DOHH2 (cell line): ENCODE data around the gene ZNF134.

ENCODE experiments used
- H3F3A ChIP-seq: fragments of 200-600 bp; sonication (generic), shearing (Covaris generic); 2 replicates; pipeline ENCODE4 v1.6.0; 2016; ENCODE audit warnings: antibody characterized with exemption, mild to moderate bottlenecking; ENCODE audit not compliant: control insufficient read depth, insufficient read depth
- H3K27ac ChIP-seq: fragments of 200-600 bp; sonication (generic); 2 replicates; pipeline ENCODE4 v1.5.1; 2014; ENCODE audit warnings: low read depth, mild to moderate bottlenecking, low read length, moderate library complexity
- H3K27me3 ChIP-seq: fragments of 200-600 bp; sonication (generic); 2 replicates; pipeline ENCODE4 v1.6.1; 2014; ENCODE audit warnings: mild to moderate bottlenecking, low read length, mixed read lengths; ENCODE audit not compliant: control insufficient read depth
- H3K36me3 ChIP-seq: fragments of 200-600 bp; sonication (generic); 2 replicates; pipeline ENCODE4 v1.6.1; 2014; ENCODE audit warnings: mild to moderate bottlenecking, low read length, moderate library complexity, mixed read lengths; ENCODE audit not compliant: control insufficient read depth
- H3K4me1 ChIP-seq: fragments of 200-600 bp; sonication (generic); 2 replicates; pipeline ENCODE4 v1.6.1; 2014; ENCODE audit warnings: mild to moderate bottlenecking, low read length, mixed read lengths; ENCODE audit not compliant: control insufficient read depth
- H3K4me2 ChIP-seq: fragments of 200-600 bp; sonication (generic); 2 replicates; pipeline ENCODE4 v1.6.0; 2014; ENCODE audit warnings: mild to moderate bottlenecking, low read length, moderate library complexity
- H3K4me3 ChIP-seq: fragments of 200-600 bp; sonication (generic); 2 replicates; pipeline ENCODE4 v1.5.1; 2014; ENCODE audit warnings: mild to moderate bottlenecking, low read length, mixed read lengths
- H3K79me2 ChIP-seq: fragments of 200-600 bp; sonication (generic); 2 replicates; pipeline ENCODE4 v1.6.1; 2014; ENCODE audit warnings: mild to moderate bottlenecking, low read length, mixed read lengths; ENCODE audit not compliant: control insufficient read depth
- H3K9me2 ChIP-seq: fragments of 200-600 bp; sonication (generic); replicated peaks from 2 replicates; pipeline ENCODE4 v1.6.1; 2014; ENCODE audit warnings: mild to moderate bottlenecking, low read length, mixed read lengths; ENCODE audit not compliant: control insufficient read depth
- H3K9me3 ChIP-seq: fragments of 200-600 bp; sonication (generic); 2 replicates; pipeline ENCODE4 v1.6.1; 2014; ENCODE audit warnings: antibody characterized with exemption, low read length, mixed read lengths; ENCODE audit not compliant: control insufficient read depth, insufficient read depth
- H4K20me1 ChIP-seq: fragments of 200-600 bp; sonication (generic); 2 replicates; pipeline ENCODE4 v1.6.0; 2014; ENCODE audit warnings: low read depth, mild to moderate bottlenecking, antibody characterized with exemption, low read length, moderate library complexity; ENCODE audit not compliant: control insufficient read depth, insufficient read depth
- EZH2phosphoT487 ChIP-seq: fragments of 200-600 bp; sonication (generic); IDR thresholded peaks from 2 replicates; pipeline ENCODE4 v1.6.1; 2017; ENCODE audit warnings: borderline replicate concordance, mild to moderate bottlenecking, antibody characterized with exemption, low read length, moderate library complexity, mixed read lengths
- TF ChIP-seq, protein P1 (sequence below): fragments of 200-600 bp; sonication (generic); IDR thresholded peaks from one replicate; pipeline ENCODE4 v1.5.1; 2014; ENCODE audit warnings: antibody characterized with exemption, mild to moderate bottlenecking, low read depth, low read length; ENCODE audit not compliant: poor library complexity, severe bottlenecking

Gene ZNF134

DNA sequence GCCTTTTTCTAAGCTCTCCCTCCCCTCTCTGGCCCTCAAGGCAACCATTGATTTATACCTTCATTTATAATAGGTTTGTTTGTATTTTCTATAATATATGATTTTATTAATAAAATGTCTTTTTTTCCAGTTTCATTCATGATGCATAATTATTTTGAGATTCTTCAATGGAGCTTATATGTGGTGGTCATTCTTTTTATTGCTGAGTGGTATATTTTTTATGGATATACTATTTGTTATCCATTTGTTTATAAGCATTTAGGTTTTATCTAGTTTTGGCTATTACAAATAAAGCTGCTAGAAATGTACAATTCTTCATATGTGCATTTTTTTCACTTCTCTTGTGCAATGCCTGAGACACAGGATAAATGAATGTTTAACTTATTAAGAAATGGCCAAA, 29.7 kb downstream of the ZNF134 start:
- no peak for TF ChIP-seq EZH2phosphoT487
- TF ChIP-seq, protein P1, sequence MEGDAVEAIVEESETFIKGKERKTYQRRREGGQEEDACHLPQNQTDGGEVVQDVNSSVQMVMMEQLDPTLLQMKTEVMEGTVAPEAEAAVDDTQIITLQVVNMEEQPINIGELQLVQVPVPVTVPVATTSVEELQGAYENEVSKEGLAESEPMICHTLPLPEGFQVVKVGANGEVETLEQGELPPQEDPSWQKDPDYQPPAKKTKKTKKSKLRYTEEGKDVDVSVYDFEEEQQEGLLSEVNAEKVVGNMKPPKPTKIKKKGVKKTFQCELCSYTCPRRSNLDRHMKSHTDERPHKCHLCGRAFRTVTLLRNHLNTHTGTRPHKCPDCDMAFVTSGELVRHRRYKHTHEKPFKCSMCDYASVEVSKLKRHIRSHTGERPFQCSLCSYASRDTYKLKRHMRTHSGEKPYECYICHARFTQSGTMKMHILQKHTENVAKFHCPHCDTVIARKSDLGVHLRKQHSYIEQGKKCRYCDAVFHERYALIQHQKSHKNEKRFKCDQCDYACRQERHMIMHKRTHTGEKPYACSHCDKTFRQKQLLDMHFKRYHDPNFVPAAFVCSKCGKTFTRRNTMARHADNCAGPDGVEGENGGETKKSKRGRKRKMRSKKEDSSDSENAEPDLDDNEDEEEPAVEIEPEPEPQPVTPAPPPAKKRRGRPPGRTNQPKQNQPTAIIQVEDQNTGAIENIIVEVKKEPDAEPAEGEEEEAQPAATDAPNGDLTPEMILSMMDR: no peak
- Histone ChIP-seq H3K9me2 (no peaks in the 10 kb centered on the region), H3F3A (no peaks in the 10 kb centered on the region), H3K79me2 (no peaks in the 10 kb centered on the region), H3K4me2 (no peak overlapping the region), H3K9me3 (peaks cover 22% of the 10 kb centered on the region), H3K4me1 (no peaks in the 10 kb centered on the region), H4K20me1 (no peaks in the 10 kb centered on the region), H3K36me3 (peaks cover 21% of the 10 kb centered on the region), H3K27ac (no peak overlapping the region), H3K27me3 (no peaks in the 10 kb centered on the region), H3K4me3 (no peak overlapping the region)

DNA sequence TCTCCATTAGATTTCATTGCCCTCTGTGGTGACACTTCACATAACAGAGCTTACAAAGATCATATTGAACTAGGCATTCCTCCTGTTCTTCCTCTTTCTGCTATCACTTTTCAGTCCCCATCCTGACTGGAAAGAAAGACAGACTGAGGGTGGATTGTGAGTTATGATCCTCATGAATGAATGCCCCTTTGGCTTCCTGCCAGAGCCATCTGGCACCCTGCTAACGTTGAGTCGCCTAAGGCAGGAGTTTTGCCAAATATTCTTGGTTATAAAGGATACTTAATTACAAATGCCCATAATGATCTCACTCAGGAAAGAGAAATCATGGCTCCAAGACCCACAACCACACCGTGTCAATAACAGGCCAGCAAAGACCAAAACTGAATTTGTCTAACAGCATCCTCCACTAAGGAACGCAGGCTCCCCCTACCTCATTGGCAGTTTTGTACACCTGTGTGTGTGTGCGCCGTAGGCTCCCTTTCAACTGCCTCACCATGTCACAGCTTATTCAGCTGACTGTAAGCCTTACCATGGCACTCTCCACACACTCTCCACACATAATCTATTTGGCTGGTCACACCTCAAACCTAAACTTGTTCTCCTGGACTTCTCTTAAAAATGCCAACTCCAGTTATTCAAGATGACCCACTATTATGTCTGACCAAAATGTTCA, 34.4 kb downstream of the ZNF134 start:
- Histone ChIP-seq H3K4me1 (no peaks in the 10 kb centered on the region), H3F3A (no peaks in the 10 kb centered on the region), H3K9me2 (no peaks in the 10 kb centered on the region), H3K79me2 (no peaks in the 10 kb centered on the region), H3K9me3 (peaks cover 17% of the 10 kb centered on the region; the same call in 1 of the 2 replicates), H4K20me1 (no peaks in the 10 kb centered on the region), H3K36me3 (no peaks in the 10 kb centered on the region), H3K27me3 (no peaks in the 10 kb centered on the region), H3K4me3 (no peak overlapping the region), H3K27ac (no peak overlapping the region), H3K4me2 (no peak overlapping the region)
- TF ChIP-seq, protein P1: no peak
- no peak for TF ChIP-seq EZH2phosphoT487

DNA sequence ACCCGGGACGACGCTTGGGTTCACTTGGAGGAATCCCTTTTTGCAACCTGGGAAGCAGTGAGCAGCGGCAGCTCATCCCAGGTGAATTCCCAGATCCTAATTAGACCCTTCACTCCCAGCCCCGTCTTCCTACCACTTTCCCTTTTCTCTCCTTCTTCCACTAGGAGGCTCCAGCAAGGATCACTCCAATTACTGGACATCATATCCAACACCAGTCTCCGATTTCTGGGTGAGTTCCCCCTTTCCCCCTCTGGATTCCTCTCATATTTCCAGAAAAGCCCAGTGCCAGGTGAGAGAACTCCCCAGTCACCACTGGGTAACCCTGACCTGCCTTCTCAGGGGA, 37.6 kb downstream of the ZNF134 start:
- Histone ChIP-seq H3K9me2 (no peaks in the 10 kb centered on the region), H3K4me2 (no peak overlapping the region), H3K27ac (no peak overlapping the region)

More for the DNA sequence above, 37.6 kb downstream of the ZNF134 start:
- no peak overlapping the region for H3K4me3 ChIP-seq
- H3K27me3 ChIP-seq: no peaks in the 10 kb centered on the region
- H3F3A ChIP-seq: no peaks in the 10 kb centered on the region
- TF ChIP-seq EZH2phosphoT487: no peak
- TF ChIP-seq, protein P1: no peak
- peaks cover 22% of the 10 kb centered on the region; the same call in 1 of the 2 replicates for H3K9me3 ChIP-seq
- no peaks in the 10 kb centered on the region for H4K20me1 ChIP-seq
- no peaks in the 10 kb centered on the region for H3K79me2 ChIP-seq
- no peaks in the 10 kb centered on the region for H3K4me1 ChIP-seq
- no peaks in the 10 kb centered on the region for H3K36me3 ChIP-seq
